Measurements from ENCODE around the gene SHLD2.
"Not testable (repeated sequence)": the region's sequence is repeated elsewhere in the genome, so short reads cannot be mapped to it uniquely, and the experiment has no call there.

Gene SHLD2

DNA sequence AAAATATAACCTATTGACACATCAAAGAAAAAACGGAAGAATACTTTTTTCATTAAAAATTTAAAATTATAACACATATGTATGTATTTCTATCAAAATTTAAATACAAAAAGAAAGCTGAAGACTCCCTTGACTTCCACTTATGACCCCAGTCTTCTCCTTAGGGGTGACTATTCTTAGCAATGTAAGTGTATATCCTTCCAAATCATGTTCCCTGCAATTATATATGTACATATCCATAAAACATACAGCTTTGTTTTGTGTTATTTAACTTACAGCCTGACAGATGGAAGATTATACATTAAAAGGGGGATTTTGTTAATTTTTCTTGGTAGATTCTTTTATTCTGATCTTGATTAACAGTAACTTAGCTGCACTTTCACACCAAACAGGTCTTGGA lies 9.5 kb upstream of the SHLD2 start:
- DNase-seq (ENCODE audit: low read depth in 3 of 3), result no peak

DNA sequence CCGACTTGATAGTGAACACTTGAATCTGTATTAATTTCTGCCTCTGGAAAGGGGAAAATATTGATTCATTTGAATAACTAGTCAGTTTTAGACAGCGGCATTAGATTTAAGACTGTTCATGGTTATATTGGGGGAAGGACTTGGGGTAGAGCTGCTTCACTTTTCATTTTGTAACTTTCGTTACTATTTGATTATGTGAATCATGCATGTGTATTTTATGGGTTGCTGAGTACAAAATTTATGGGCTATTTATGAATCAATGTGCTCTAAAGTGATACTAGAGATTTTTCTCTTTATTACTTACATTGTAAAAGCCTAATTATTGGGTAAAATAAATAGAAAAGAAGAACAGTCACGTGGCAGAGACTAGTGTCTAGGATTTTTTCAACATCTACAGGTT lies 5.3 kb upstream of the SHLD2 start:
- DNase-seq (ENCODE audit: low read depth in 3 of 3), result no peak

DNA sequence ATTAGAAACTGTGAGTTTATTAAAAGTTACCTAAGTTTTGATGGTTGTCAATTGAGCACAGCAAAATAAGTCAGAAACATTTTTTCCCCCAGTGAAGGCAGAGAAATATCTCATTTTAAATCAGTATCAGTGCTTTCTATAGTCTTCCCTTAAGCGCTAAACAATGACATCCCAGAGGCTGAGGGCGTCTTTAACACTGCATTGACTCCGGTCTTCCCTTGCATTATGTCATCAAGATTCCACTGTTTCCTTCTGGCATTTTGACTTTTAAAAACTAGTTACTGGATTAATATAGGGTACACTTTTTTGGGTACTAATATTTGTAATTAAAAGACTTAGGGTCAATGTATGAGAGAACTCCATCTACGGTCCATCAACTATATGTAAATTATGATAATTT lies 4.2 kb upstream of the SHLD2 start:
- no peak for DNase-seq (ENCODE audit: low read depth in 3 of 3)

DNA sequence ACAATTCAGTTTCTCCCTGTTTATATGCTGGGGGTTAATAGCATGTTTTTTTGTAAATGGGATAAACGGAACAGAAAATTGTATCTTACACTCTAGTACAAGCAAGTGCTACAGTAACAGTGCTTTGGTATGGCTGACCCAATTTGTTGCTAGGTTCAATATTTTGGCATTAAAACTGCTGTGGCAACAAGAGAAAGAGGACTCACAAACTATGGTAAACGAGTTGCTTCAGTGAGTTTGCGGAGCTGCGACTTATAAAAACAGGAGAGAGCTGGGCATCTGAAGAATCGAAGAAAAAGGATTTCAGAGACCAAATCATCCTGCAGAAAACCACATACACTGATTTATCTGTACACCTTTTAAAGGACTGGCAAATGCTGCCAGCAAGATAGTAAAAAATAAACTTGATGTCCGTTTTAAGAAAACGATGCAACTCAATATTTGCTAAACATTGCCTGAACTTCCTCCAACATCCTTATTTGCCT lies 2.6 kb upstream of the SHLD2 start:
- DNase-seq (ENCODE audit: low read depth in 3 of 3), result no peak

DNA sequence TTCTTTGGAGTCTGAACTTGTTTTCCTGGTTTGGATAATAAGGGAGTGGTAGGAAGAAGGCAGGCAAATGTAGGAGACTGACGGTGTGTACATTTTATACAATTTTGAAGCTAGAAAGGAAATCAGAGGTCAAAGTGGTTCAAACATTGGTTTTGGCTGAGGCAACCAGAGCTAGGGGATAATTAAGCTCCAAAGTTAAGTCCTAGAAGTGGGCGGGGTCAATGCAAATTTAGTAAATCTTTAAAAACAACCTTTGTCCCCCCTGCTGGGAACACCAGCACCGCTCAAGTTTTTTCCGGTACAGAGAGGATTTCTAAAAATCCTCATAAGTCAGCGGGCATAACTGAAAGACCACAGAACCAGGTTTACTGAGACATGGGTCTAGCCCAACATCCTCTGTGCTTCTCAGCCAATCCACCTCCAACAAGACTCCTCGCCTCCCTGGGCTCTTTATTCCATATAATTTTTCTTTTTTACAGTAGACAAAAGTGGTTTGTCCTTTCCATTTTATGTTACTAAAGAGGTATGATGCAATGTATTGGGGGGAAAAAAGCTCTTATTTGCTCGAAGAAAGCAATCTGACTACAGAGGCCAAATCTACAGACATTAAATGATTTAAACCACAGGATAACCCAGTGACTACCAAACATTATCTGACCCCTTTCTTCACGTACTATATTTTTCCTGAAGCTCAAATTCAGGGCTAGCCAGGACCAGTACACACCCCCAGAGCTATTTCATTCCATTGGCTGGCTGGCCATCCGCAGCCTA lies 2.0 kb upstream of the SHLD2 start:
- DNase-seq (ENCODE audit: low read depth in 3 of 3), result no peak

DNA sequence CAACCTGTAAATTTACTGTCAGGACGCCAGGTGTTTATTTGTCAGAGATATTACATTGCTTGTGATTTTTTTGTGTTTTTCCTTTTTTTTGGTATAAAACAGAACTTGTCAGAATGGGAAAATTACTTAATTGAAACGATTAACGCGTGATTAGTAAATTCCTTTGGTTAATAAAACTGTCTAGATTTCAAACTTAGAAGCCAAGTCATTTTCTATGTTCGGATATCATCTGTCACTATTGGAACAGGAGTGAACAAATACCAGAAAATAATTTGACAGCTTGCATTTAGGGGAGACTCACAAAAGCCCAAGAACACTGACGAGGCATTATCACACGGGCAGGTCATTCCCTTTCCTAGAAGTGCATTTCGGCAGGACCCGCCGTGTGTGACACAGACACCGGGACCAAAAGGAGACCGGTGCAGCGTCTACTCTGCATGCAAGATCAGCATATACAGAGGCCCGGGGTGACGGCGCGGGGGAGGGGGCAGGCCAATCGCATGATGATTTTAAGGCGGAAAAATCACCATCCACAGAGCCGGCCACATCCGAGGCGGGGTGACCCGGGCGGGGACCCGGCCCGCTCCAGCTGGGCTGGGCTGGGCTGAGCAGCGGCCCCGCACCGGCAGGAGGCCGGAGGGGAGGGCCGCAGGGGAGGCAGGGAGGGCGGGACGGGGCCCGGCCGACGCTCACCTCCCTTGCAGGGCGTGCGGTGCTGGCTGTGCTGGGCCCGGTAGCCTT lies 1.2 kb upstream of the SHLD2 start:
- DNase-seq (ENCODE audit: low read depth in 3 of 3), result peak; percentile 39 to 54 (median 41)

DNA sequence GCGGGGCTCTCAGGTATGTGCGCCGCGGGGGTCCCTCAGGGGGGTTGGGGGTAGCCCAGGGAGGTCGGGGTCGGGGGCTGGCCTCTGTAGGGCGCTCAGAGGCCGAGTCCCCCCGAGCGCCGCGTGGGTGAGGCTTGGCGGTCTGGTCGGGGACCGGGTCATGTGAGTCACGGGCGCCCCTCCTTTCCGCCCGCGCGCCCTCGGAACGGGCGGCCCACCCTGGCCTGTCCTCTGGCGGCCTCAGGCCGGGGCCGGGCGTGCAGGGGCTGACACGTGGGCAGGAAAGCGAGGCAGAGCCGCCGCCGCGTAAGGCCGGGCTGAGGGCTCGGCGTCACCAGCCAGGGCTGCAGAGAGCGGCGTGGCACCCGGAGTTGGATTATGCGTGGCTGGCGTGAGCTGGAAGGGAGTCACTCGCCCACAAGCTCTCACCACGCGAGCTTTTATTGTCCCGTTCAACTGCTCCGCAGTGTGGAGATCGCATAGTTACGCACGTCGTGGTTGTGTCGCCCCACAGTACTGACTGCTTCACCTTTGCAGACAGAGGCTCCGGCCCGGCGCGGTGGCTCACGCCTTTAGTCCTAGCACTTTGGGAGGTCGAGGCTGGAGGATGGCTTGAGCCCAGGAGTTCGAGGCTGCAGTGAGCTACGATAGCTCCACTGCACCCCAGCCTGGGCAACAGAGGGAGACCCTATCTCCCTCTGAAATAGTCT lies 385 bp downstream of the SHLD2 start:
- peak; percentile 60 to 63 (median 62) for DNase-seq (ENCODE audit: low read depth in 3 of 3)

DNA sequence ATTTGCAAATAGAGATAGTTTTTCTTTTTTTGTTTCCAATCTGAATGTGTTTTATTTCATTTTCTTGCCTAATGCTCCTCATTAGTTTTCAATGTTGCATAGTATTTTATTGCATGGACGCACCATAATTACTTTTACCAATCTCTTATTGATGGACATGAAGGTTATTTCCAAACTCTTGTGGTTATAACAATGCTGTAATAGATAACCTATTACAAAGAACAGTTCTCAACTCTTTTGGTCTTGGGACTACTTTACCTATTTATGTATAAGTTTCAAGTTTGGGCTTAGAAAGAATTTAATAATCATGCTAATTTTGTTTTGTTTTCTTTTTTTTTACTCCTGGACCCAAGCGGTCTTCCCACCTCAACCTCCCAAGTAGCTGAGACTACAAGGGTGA lies 7.0 kb downstream of the SHLD2 start:
- no peak for DNase-seq (ENCODE audit: low read depth in 3 of 3)

DNA sequence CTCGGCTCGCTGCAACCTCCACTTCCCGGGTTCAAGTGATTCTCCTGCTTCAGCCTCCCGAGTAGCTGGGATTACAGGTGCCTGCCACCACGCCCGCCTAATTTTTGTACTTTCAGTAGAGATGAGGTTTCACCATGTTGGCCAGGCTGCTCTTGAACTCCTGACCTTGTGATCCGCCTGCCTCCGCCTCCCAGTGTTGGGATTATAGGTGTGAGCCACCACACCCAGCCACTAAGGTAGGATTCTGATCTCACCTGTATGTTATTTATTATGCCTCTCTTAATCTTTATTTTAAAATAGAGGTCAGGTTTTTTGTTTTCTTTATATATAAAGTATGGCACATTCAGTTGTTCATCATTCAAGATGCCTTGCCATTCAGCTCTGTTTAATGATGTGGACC lies 9.7 kb downstream of the SHLD2 start:
- DNase-seq (ENCODE audit: low read depth in 3 of 3), result not testable (repeated sequence)

DNA sequence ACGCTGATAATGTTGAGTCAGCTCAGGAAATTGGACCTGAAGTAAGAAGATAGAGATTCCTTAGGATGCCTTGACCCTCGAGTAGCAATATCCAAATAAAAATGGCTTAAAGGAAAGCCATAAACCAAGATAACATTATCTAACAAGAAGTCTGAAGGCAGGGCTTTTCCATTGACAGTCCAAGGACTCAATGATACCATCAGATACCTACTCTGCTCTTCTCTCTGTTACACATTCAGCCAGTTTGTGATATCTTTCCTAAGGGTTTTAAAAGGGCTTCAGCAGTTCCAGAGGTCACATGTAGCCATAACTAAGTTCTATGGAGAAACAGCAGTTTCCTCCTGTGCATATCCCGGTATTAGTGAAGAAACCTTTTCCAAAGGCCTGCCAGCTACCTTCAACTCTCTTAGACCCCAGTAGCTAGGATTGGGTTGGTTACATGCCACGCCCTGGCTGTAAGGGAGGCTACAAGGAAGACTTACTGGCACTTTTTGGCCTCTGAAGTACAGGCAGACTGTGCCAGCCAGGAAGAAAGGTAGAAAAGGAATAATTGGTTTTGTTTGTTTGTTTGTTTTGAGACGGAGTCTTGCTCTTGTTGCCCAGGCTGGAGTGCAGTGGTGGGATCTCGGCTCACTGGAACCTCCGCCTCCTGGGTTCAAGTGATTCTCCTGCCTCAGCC lies 10.6 kb downstream of the SHLD2 start:
- DNase-seq (ENCODE audit: low read depth in 3 of 3), result no peak

DNA sequence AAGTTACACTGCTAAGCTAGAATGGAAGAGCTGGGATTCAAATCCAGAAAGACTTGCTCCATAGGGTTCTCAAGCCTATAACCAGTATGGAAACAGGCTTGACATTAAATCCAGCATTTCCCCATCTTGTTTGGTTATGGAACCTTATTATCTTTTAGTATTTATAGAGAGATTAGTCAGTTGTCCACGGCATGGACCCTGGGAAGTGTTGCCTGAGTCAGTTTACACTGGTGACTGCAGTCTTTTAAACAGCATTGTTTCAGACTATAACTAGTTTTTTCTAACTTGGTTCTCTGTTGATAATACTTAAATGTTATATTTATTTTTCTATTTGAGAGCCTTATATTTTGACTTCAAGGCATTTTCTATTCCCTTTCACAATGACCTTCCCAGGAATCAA lies 23.1 kb downstream of the SHLD2 start:
- DNase-seq (ENCODE audit: low read depth in 3 of 3), result not testable (repeated sequence)

DNA sequence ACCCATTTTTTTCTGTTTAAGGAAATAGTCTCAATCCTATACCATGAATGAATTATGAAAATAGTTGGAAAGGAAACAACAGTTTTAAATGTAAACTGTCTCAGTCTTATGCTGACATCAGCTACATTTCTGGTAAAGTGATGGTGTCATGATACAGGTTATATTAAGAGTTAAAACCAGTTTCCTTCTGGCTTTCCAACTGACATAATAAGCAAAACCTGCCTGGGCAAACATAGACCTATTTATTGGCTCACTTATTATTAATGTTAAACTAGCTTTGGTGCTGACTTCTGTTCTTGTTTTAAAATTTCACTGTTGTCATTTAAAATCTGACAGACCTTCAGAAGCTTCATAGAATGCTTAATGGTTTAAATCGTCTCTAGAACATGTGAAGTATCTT lies 24.0 kb downstream of the SHLD2 start:
- DNase-seq (ENCODE audit: low read depth in 3 of 3), result not testable (repeated sequence)

DNA sequence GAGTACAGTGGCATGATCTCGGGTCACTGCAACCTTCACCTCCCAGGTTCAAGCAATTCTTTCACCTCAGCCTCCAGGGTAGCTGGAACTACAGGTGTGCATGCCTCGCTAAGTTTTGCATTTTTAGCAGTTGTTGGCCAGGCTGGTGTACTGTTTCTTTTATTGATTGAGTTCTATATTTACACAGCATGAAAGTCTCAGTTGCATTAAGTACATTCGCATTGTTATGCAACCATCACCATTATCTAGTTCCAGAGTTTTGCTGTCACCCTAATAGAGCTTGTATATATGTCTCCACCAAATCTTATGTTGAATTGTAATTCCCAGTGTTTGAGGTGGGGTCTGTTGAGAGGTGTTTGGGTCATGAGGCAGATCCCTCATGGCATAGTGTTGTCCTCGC lies 28.3 kb downstream of the SHLD2 start:
- DNase-seq (ENCODE audit: low read depth in 3 of 3), result not testable (repeated sequence)

DNA sequence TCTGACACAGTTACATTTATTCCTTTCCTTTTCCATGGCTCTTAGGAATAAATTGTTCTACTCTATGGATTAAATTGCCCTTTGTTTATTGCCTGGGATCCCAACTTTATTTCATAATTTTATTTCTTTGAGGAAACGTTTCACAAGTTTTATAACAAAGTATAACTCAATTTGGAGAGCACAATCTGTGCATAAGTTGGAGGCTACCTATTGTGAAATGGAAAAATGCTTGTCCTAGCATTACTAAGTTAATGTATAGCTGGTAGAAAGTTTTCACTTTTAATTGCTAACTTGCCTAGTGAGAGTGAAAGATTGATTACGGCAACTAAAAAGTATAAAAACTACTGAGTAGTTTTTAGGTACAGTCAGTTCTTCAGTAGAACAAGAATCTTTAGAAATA lies 32.0 kb downstream of the SHLD2 start:
- not testable (repeated sequence) for DNase-seq (ENCODE audit: low read depth in 3 of 3)

DNA sequence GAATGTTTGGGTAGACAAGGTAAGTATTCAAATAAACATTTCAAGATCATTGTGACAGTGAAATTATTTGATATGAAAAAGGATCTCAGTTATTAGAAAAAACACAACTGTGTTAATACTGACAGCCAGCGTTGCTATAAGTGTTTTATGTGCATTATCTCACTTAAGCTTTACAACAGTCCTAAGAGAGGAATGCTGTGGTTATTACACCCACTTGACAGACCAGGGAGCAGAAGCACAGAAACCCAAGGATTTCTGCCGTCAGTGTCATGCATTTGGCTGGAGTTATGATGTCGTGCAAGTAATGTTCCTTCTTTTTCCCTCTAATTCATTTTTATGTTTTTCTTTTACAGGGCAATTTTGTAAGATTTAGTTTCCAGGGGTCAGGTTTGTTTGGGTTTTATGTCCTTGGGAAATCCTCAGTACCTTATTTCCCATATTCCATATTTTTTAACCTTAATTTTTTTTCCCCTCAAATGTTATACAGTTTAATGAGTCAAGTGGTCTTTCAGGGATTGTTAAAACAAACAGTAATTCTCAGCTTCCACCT lies 32.7 kb downstream of the SHLD2 start:
- DNase-seq (ENCODE audit: low read depth in 3 of 3), result not testable (repeated sequence)

DNA sequence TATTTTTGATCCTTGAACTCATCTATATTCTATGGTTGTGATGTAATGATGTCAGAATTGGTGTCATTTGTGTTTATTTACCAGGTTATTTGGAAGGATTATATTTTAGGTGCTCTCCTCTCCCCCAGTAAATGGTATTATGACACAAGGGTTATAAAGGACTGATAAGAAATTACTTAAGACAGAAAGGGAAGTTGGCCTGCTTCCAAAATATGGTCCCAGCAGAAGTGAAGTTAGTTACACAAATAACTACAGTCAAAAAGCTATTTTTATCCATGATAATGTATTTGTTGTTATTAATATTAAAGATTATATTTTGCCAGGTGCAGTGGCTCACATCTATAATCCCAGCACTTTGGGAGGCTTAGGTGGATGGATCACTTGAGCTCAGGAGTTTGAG lies 37.2 kb downstream of the SHLD2 start:
- DNase-seq (ENCODE audit: low read depth in 3 of 3), result not testable (repeated sequence)

DNA sequence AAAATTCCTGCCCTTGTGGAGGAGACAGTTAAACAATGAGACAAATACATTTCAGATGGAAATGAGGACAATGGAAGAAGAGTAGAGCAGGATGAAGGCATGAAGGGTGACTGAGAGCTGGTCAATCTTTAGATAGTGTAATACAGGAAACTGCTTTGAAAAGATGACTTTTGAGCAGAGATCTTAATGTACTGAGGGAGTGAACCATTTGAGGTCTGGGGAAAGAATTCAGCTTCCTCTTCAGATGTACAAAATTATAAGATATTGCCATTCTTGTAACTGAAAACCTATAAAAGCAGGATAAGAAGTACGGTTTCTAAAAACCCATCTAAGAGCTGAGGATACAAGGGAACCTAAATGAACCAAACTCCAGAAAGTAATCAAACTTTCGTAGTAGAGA lies 38.9 kb downstream of the SHLD2 start:
- DNase-seq (ENCODE audit: low read depth in 3 of 3), result not testable (repeated sequence)

DNA sequence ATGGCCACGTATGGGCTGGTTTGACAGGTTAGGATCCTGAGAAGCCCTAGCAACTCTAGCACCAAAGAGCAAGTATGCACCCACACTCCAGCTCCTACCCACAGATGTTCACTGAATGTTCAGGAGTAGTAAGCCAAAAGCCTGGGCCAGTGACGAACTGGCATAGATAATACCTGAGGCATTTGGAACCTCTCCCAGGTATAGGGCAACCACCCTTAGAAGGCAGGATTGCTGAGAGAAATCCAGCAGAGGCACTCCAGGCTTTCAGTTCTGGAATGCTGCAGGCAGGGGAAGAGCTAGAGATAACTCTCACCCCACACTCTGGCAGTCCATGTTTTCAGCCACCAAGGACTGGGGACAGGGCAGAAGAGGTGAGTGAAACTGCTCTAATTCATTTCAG lies 39.4 kb downstream of the SHLD2 start:
- DNase-seq (ENCODE audit: low read depth in 3 of 3), result not testable (repeated sequence)

DNA sequence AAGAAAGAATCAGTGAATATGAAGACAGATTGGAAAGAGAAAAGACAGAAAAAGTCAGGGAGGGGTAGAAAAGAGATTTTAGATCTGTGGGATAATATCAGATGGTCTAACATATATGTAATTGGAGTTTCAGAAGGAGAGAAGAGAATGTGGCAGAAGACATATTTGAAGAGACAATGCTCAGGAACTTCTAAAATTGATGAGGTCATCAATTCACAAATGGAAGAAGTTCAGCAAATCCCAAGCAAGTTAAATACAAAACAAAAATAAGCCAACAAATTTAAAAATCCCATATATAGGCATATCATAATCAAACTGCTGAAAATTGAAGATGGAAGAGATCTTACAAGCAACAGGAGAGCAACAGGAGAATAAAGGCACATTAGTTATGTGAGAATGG lies 42.5 kb downstream of the SHLD2 start:
- DNase-seq (ENCODE audit: low read depth in 3 of 3), result not testable (repeated sequence)

DNA sequence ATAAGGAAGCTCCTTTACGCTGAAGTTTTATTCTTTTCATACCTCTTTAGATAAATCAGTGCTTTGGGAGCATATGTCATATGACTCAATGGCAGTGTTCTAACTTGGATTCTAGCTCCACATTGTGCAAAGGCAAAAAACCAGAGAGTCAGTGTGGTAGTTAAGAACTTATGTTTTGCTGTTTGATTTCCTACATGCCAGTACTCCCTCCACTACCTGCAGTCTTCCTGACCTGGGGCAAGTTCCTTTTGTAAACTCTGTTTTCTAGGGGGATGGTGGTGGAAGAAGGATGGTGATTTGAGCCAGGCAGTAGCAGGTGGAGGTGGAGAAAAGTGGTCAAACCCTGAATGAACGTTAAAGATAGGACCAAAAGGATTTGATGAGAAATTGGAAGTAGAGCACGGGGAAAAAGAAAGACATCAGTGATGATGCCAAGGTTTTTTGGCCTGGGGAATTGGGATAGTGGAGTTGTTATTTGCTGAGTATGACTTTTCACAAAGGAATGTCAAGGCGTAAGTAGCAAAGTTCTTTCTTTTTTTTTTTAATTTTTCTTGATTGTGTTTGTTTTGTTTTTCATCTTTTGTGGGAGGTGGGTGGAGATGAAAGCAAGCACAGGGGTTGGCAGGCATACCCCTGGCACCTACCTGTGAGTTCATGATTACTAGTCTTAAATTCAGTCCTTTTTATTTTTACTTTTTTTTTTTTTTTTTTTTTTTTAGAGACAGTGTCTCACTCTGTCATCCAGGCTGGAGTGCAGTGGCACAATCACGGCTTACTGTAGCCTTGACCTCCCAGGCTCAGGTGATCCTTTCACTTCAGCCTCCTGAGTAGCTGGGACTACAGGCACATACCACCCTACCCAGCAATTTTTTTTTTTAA lies 47.5 kb downstream of the SHLD2 start:
- DNase-seq (ENCODE audit: low read depth in 3 of 3), result not testable (repeated sequence)

DNA sequence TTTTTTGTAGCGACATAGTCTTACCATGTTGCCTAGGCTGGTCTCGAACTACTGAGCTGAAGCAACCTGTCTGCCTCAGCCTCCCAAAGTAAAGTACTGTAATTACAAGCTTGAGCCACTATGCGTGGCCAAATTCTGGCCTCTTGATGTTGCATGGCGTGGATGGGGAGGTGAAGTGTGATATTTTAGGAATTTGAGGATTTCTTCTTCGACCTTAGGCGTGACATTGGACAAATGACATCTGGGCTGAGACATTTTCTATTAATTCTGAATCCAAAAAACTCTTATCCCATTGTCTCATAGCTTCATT lies 48.1 kb downstream of the SHLD2 start:
- DNase-seq (ENCODE audit: low read depth in 3 of 3), result not testable (repeated sequence)

Data from stimulated activated CD4-positive, alpha-beta T cell treated with anti-CD3 and anti-CD28 coated beads, TNF-alpha, amount 100 ng/mL, for 4 hours (primary cell).